ENCODE measurements around the gene DRICH1. TPM values are rescaled to one million over a fixed set of nuclear protein-coding genes. Genes with fewer than 3 reads are reported as not detected.

Gene DRICH1
- total RNA-seq, 1 experiment from 2014 or later, result not detected

DNA sequence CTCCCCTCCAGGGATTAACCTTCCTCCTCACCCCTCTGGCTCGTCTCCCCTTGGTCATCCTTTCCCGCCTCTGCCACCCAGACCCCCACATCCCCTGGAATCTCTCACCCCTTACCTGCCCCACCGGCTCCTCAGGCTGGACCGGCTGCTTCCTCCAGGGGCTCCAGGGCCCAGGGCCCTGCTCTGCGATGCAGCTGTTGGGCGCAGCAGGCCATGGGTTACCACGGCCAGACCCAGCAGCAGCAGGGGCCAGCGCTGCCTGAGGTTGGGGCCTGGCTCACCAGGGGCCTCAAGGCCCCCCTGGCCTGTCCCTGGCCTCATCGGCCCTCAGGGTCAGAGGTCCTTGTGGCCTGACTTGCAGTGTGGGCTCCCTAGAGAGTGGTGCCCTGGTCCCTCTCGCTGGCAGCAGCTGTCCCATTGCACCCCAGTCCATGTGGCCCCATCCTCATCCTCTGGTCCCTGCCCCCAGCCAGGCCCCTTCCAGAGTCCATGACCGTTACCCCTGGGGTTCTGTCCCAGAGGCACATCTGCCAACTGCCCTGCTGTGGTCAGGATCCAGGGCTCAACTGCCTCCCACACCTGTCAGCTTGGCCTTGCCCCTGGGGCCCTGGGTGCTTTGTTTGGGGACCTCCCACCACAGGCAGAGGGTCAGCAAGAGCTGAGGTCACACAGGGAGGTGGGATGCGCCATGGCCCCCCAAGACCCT, 52.1 kb downstream of the DRICH1 start, which contains the start of gene IGLL1 (continued):
- no peak for TF ChIP-seq SIN3A (IDR thresholded peaks at IDR 0.05; ENCODE audit: borderline replicate concordance, insufficient read depth, low read depth, low read length)

DNA sequence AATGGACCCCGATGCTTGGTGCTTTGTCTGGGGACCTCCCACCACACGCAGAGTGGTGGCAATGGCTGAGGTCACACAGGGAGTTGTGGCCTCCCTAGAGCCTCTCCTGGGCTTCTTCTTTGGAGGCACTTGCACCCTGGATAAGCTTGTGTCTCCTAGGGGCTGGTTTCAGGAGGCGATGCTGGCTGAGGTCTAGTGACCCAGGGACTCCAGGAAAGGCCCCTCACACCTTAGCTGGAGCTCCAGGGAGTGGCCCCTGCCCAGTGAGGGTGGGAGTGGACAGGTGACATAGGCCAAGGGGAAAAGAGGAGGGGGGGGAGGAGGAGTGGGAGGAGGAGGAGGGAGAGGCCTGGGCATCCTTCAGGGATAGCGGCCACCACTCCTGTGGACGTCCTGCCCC, 52.8 kb downstream of the DRICH1 start:
- no peak overlapping the region for H3K4me3 ChIP-seq (ENCODE audit: low read depth in 2 of 2, low read length in 2 of 2)
- H3K36me3 ChIP-seq (ENCODE audit: control insufficient read depth, insufficient read depth, low read length), result no peaks in the 10 kb centered on the region
- TF ChIP-seq, protein P1, sequence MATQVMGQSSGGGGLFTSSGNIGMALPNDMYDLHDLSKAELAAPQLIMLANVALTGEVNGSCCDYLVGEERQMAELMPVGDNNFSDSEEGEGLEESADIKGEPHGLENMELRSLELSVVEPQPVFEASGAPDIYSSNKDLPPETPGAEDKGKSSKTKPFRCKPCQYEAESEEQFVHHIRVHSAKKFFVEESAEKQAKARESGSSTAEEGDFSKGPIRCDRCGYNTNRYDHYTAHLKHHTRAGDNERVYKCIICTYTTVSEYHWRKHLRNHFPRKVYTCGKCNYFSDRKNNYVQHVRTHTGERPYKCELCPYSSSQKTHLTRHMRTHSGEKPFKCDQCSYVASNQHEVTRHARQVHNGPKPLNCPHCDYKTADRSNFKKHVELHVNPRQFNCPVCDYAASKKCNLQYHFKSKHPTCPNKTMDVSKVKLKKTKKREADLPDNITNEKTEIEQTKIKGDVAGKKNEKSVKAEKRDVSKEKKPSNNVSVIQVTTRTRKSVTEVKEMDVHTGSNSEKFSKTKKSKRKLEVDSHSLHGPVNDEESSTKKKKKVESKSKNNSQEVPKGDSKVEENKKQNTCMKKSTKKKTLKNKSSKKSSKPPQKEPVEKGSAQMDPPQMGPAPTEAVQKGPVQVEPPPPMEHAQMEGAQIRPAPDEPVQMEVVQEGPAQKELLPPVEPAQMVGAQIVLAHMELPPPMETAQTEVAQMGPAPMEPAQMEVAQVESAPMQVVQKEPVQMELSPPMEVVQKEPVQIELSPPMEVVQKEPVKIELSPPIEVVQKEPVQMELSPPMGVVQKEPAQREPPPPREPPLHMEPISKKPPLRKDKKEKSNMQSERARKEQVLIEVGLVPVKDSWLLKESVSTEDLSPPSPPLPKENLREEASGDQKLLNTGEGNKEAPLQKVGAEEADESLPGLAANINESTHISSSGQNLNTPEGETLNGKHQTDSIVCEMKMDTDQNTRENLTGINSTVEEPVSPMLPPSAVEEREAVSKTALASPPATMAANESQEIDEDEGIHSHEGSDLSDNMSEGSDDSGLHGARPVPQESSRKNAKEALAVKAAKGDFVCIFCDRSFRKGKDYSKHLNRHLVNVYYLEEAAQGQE (IDR thresholded peaks at IDR 0.05; ENCODE audit: insufficient read depth in 1 of 2, low read depth in 2 of 2, low read length in 1 of 2), result no peak
- TF ChIP-seq SIN3A (IDR thresholded peaks at IDR 0.05; ENCODE audit: borderline replicate concordance, insufficient read depth, low read depth, low read length) (no peak), TCF7L2 (IDR thresholded peaks at IDR 0.05; ENCODE audit: low read depth, low read length) (no peak), POLR2AphosphoS5 (IDR thresholded peaks at IDR 0.05; ENCODE audit: low read depth, low read length) (no peak)
- TF ChIP-seq, protein P2, sequence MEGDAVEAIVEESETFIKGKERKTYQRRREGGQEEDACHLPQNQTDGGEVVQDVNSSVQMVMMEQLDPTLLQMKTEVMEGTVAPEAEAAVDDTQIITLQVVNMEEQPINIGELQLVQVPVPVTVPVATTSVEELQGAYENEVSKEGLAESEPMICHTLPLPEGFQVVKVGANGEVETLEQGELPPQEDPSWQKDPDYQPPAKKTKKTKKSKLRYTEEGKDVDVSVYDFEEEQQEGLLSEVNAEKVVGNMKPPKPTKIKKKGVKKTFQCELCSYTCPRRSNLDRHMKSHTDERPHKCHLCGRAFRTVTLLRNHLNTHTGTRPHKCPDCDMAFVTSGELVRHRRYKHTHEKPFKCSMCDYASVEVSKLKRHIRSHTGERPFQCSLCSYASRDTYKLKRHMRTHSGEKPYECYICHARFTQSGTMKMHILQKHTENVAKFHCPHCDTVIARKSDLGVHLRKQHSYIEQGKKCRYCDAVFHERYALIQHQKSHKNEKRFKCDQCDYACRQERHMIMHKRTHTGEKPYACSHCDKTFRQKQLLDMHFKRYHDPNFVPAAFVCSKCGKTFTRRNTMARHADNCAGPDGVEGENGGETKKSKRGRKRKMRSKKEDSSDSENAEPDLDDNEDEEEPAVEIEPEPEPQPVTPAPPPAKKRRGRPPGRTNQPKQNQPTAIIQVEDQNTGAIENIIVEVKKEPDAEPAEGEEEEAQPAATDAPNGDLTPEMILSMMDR (IDR thresholded peaks at IDR 0.05), result no peak
- intact Hi-C loops (cut with micrococcal nuclease; ENCODE audit: unreplicated experiment), result no loop called here
- no peaks in the 10 kb centered on the region for H3K27me3 ChIP-seq (ENCODE audit: control insufficient read depth, insufficient read depth, low read length)
- H3K4me1 ChIP-seq (ENCODE audit: control insufficient read depth, insufficient read depth, low read length), result no peaks in the 10 kb centered on the region
- H3K9me3 ChIP-seq (ENCODE audit: control insufficient read depth, insufficient read depth, low read depth, low read length), result no peaks in the 10 kb centered on the region
- in situ Hi-C loops (cut with HindIII; ENCODE audit: low pct_unique_long_range_greater_than_20kb, low sequenced_read_pairs), result no loop called here
- H3K27ac ChIP-seq (ENCODE audit: low read length), result no peak overlapping the region
- ATAC-seq (no peak), DNase-seq (ENCODE audit: low read depth, low spot score) (no peak)
- no TSS peak for BruUV-seq (replicated peaks)
- ChIA-PET CTCF (interaction anchor here (0.6 kb wide), 1 partner anchor 289 kb away, joined by 8 read pairs; no protein-coding TSS in a partner anchor), POLR2A (no interaction called here)

DNA sequence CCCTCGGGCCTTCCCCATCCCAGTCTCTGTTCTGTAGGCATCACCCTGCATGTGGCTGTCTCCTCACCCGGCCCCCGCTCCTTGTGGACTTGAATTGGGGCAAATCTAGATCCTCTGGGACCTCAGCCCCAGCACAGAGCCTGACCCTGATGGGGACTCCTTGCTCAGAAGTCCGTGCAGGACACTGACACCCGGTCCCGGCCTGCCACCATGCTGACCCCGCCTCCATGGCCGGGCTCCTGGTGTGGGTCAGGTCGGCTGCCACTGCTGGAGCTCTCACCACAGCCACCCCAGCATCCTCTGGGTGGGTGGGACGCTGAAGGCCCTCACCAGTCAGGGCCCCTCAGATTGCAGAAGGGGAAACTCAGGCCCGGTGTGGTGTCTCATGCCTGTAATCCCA, 53.8 kb downstream of the DRICH1 start:
- BruUV-seq (replicated peaks), result no TSS peak
- no peaks in the 10 kb centered on the region for H3K27me3 ChIP-seq (ENCODE audit: control insufficient read depth, insufficient read depth, low read length)
- no peaks in the 10 kb centered on the region for H3K9me3 ChIP-seq (ENCODE audit: control insufficient read depth, insufficient read depth, low read depth, low read length)
- no peaks in the 10 kb centered on the region for H3K36me3 ChIP-seq (ENCODE audit: control insufficient read depth, insufficient read depth, low read length)
- ATAC-seq (no peak), DNase-seq (ENCODE audit: low read depth, low spot score) (no peak)
- intact Hi-C loops (cut with micrococcal nuclease; ENCODE audit: unreplicated experiment), result no loop called here
- H3K4me1 ChIP-seq (ENCODE audit: control insufficient read depth, insufficient read depth, low read length), result no peaks in the 10 kb centered on the region
- H3K4me3 ChIP-seq (ENCODE audit: low read depth in 2 of 2, low read length in 2 of 2), result no peak overlapping the region
- H3K27ac ChIP-seq (ENCODE audit: low read length), result no peak overlapping the region
- POLR2A ChIA-PET, result no interaction called here
- in situ Hi-C loops (cut with HindIII; ENCODE audit: low pct_unique_long_range_greater_than_20kb, low sequenced_read_pairs), result no loop called here
- TF ChIP-seq TCF7L2 (IDR thresholded peaks at IDR 0.05; ENCODE audit: low read depth, low read length) (no peak), SIN3A (IDR thresholded peaks at IDR 0.05; ENCODE audit: borderline replicate concordance, insufficient read depth, low read depth, low read length) (no peak), POLR2AphosphoS5 (IDR thresholded peaks at IDR 0.05; ENCODE audit: low read depth, low read length) (no peak)
- TF ChIP-seq, protein P2 (IDR thresholded peaks at IDR 0.05), result no peak
- TF ChIP-seq, protein P1 (IDR thresholded peaks at IDR 0.05; ENCODE audit: insufficient read depth in 1 of 2, low read depth in 2 of 2, low read length in 1 of 2), result no peak
- CTCF ChIA-PET, result no interaction called here
